Measurements from ENCODE around the gene CTXN1.

DNA sequence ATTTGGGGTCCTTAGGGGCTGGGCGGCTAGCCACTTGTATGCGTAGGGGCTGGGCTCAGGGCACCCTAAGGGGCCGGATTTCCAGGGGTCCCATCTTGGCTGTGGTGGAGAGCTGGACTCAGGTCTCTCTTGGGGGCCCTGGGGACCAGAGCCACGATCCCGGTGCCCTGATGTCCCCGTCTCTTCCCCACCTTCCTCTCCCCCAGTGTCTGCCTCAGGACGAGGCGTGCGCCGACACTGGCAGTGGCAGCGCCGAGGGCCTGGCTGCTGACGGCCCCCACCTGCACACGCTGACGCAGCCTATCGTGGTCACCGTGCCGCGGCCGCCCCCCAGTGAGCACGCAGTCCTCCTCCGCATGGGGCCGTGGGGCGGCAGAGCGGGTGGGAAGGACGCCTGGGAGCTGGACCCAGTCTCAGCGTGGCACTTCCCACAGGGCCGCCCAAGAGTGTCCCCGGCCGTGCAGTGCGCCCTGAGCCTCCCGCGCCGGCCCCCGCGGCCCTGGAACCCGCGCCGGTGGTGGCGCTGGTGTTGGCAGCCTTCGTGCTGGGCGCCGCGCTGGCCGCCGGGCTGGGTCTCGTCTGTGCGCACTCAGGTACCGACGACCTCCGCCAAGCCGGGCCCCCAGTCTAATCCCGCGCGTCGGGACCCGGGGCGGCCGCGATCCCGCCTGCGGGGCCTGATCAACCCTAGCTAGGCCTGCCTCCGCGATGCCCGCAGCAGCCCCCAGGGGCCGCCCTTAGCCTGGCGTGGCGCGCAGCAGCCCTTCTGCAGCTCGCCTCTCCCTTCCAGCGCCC, 8.5 kb downstream of the CTXN1 start:
- TF ChIP-seq, protein P1, sequence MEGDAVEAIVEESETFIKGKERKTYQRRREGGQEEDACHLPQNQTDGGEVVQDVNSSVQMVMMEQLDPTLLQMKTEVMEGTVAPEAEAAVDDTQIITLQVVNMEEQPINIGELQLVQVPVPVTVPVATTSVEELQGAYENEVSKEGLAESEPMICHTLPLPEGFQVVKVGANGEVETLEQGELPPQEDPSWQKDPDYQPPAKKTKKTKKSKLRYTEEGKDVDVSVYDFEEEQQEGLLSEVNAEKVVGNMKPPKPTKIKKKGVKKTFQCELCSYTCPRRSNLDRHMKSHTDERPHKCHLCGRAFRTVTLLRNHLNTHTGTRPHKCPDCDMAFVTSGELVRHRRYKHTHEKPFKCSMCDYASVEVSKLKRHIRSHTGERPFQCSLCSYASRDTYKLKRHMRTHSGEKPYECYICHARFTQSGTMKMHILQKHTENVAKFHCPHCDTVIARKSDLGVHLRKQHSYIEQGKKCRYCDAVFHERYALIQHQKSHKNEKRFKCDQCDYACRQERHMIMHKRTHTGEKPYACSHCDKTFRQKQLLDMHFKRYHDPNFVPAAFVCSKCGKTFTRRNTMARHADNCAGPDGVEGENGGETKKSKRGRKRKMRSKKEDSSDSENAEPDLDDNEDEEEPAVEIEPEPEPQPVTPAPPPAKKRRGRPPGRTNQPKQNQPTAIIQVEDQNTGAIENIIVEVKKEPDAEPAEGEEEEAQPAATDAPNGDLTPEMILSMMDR (conservative IDR thresholded peaks at IDR 0.05), result peak; percentile 55; the same call in 1 of the 2 replicates
- 0 out of 2 replicates have a peak, but pooled peaks have one; percentile 20 for TF ChIP-seq EZH2 (IDR thresholded peaks at IDR 0.05; ENCODE audit: low read depth)
